HL-60 (cell line): ENCODE measurements around the gene ZFYVE26.

Source experiments
- DNase-seq, 2 experiments: peaks; one replicate each; pipeline ENCODE4 v3.0.0-alpha.2; 2010 to 2020; ENCODE audit warnings: low read depth in 1 of 2, low spot score in 1 of 2
- H3K27ac ChIP-seq: fragments of 250-450 bp; sonication (Bioruptor Pico); replicated peaks from 2 replicates; pipeline ENCODE4 v1.5.1; 2020; ENCODE audit warnings: mild to moderate bottlenecking, moderate library complexity
- H3K27me3 ChIP-seq: fragments of 250-450 bp; sonication (Bioruptor Pico); 2 replicates; pipeline ENCODE4 v1.5.1; 2021; ENCODE audit warnings: mild to moderate bottlenecking, moderate library complexity; ENCODE audit not compliant: insufficient read depth, poor library complexity, severe bottlenecking
- H3K4me3 ChIP-seq: replicated peaks from 2 replicates; pipeline ENCODE4 v1.5.1; 2011; ENCODE audit warnings: mild to moderate bottlenecking, control low read depth, low read length; ENCODE audit not compliant: insufficient read depth
- CTCF ChIP-seq: IDR thresholded peaks from one replicate; pipeline ENCODE4 v1.5.1; 2011; ENCODE audit warnings: low read length, control low read depth, inconsistent platforms; ENCODE audit not compliant: insufficient read depth
- GABPA ChIP-seq: IDR thresholded peaks from 2 replicates; pipeline ENCODE4 v1.6.1; 2012; ENCODE audit warnings: low read depth
- POLR2AphosphoS5 ChIP-seq: IDR thresholded peaks from 2 replicates; pipeline ENCODE4 v1.6.1; 2012; ENCODE audit warnings: low read depth
- SPI1 ChIP-seq: IDR thresholded peaks from 2 replicates; pipeline ENCODE4 v1.6.1; 2012; ENCODE audit warnings: low read depth, mild to moderate bottlenecking, borderline replicate concordance
- TF ChIP-seq, protein P1 (sequence below): IDR thresholded peaks from 2 replicates; pipeline ENCODE4 v1.6.1; 2012; ENCODE audit warnings: low read depth; ENCODE audit not compliant: insufficient replicate concordance

ZFYVE26 gene

GRCh38 chr14:67837011-67837624 is 20.7 kb upstream of the ZFYVE26 start:
- Histone ChIP-seq H3K27me3 (no peaks in the 10 kb centered on the region), H3K27ac (no peak overlapping the region), H3K4me3 (no peak overlapping the region)
- no peak for TF ChIP-seq GABPA
- no peak for TF ChIP-seq SPI1
- TF ChIP-seq POLR2AphosphoS5 = no peak
- TF ChIP-seq CTCF = no peak
- TF ChIP-seq, protein P1, sequence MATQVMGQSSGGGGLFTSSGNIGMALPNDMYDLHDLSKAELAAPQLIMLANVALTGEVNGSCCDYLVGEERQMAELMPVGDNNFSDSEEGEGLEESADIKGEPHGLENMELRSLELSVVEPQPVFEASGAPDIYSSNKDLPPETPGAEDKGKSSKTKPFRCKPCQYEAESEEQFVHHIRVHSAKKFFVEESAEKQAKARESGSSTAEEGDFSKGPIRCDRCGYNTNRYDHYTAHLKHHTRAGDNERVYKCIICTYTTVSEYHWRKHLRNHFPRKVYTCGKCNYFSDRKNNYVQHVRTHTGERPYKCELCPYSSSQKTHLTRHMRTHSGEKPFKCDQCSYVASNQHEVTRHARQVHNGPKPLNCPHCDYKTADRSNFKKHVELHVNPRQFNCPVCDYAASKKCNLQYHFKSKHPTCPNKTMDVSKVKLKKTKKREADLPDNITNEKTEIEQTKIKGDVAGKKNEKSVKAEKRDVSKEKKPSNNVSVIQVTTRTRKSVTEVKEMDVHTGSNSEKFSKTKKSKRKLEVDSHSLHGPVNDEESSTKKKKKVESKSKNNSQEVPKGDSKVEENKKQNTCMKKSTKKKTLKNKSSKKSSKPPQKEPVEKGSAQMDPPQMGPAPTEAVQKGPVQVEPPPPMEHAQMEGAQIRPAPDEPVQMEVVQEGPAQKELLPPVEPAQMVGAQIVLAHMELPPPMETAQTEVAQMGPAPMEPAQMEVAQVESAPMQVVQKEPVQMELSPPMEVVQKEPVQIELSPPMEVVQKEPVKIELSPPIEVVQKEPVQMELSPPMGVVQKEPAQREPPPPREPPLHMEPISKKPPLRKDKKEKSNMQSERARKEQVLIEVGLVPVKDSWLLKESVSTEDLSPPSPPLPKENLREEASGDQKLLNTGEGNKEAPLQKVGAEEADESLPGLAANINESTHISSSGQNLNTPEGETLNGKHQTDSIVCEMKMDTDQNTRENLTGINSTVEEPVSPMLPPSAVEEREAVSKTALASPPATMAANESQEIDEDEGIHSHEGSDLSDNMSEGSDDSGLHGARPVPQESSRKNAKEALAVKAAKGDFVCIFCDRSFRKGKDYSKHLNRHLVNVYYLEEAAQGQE = no peak
- DNase-seq = peak in 1 of 2 experiments; percentile 43

- Histone ChIP-seq H3K27me3 (no peaks in the 10 kb centered on the region), H3K4me3 (no peak overlapping the region), H3K27ac (no peak overlapping the region)
- TF ChIP-seq, protein P1 = no peak
- TF ChIP-seq SPI1 (no peak), CTCF (no peak), GABPA (no peak), POLR2AphosphoS5 (no peak)
- no peak for DNase-seq
These were observed 19.2 kb upstream of the ZFYVE26 start for GRCh38 chr14:67835596-67835995.

DNA sequence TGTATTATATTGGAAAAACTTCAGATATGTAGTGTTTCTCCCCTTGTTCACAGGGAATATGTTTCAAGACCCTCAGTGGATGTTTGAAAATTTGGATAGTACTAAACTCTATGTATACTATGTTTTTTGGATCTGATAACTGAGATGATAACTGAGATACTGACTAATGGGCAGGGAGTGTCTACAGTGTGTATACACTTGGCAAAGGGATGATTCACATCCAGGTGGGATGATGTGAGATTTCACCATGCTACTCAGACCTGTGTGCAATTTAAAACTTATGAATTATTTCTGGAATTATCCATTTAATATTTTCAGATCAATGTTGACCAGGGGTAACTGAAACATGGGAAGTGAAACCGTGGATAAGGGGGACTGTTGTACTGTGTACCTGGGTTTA is 17.0 kb upstream of the ZFYVE26 start:
- H3K4me3 ChIP-seq = no peak overlapping the region
- H3K27ac ChIP-seq = no peak overlapping the region
- no peak for DNase-seq
- no peaks in the 10 kb centered on the region for H3K27me3 ChIP-seq
- TF ChIP-seq, protein P1 = no peak
- TF ChIP-seq CTCF (no peak), POLR2AphosphoS5 (no peak), SPI1 (no peak), GABPA (no peak)
